Peyer's patch (tissue), 4 donors: ENCODE data around the gene ANXA6. TPM values are rescaled to one million over a fixed set of nuclear protein-coding genes. Genes with fewer than 3 reads are reported as not detected.

Experiments
- DNase-seq, 3 donors: peaks; one replicate each; pipeline ENCODE4 v3.0.0-alpha.2; 2017 to 2019
- H3K27ac ChIP-seq, 4 donors: fragments of 200-600 bp; sonication (generic); one replicate each; pipeline ENCODE4 v1.5.1; 2016 to 2019
- H3K27me3 ChIP-seq, 2 donors: fragments of 200-600 bp; sonication (generic); one replicate each; pipeline ENCODE4 v1.5.1; 2019
- H3K36me3 ChIP-seq, 3 donors: fragments of 200-600 bp; sonication (generic); one replicate each; pipeline ENCODE4 v1.5.1; 2016 to 2019
- H3K4me1 ChIP-seq, 4 donors: fragments of 200-600 bp; sonication (generic); one replicate each; pipeline ENCODE4 v1.5.1; 2016 to 2019
- H3K4me3 ChIP-seq, 4 donors: fragments of 200-600 bp; sonication (generic); 1 replicate in 3 of 4; 2 replicates in 1 of 4; pipeline ENCODE4 v1.5.1; 2016 to 2019; ENCODE audit warnings: mild to moderate bottlenecking in 1 of 4
- H3K9me3 ChIP-seq, 4 donors: fragments of 200-600 bp; sonication (generic); one replicate each; pipeline ENCODE4 v1.5.1; 2016 to 2019; ENCODE audit warnings: mild to moderate bottlenecking in 1 of 4
- POLR2A ChIP-seq, 2 donors: fragments of 450-650 bp; IDR thresholded peaks; one replicate each; pipeline ENCODE4 v1.5.1; 2017; ENCODE audit warnings: antibody characterized with exemption in 2 of 2, mild to moderate bottlenecking in 2 of 2, moderate library complexity in 2 of 2
- total RNA-seq, 4 donors: library from RNA; depleted of rRNA; stranded (reverse); fragments of >200 nt; gene quantifications; one replicate each; pipeline ENCODE4 v1.1.0, GENCODE V29; 2016
- TF ChIP-seq, protein P1 (sequence below), 6 experiments: fragments of 450-650 bp in 4 of 6; fragments of 200-600 bp in 2 of 6; sonication (generic) in 1 of 6; IDR thresholded peaks; one replicate each; pipeline ENCODE4 v1.5.1; 2017 to 2019; ENCODE audit warnings: antibody characterized with exemption in 6 of 6, mild to moderate bottlenecking in 3 of 6, moderate library complexity in 1 of 6

ANXA6 gene
- total RNA-seq, 4 donors from 2014 or later = 11.2 to 228 (median 30.1) TPM

DNA sequence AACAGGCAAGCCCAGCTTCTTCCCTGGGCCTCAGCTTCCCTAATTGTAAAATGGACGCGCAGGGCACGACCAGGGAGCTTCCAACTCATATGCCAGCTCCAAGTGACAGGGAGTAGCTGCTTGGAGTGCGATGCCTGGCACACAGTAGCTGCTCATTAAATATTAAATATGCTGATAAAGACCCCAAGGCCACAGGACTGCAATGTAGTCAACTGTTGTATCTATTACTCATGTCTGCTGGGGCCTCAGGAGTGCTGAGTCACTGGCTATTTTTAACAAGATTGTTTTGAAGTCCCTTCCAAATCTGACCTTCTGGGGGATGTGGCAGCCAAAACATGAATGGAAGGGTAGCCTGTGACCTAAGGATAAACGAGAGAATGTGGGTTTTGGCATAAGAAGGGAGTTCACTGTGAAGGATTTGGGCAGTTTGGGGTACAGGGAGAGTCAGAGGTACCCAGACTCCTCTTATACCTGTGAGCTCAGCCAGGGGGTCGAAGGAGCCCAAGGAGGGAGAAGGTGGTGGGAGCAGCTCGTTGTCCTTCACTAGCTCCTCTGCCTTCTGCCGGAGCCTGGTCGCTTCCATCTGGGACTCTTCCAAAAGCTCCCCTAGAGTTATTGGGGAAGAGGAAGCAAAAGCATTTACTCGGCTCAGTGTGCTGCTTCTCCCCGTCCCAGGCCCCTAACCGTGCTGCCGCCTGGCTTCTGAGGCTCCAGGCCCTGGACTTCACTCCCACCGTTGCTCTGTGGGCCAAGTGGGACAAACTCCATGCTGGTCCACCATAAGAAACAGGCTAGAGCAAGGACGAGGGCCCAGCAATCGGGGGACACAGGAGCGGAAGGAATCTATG, 94.2 kb downstream of the ANXA6 start:
- TF ChIP-seq POLR2A (IDR thresholded peaks at IDR 0.05) = no peak
- TF ChIP-seq, protein P1, sequence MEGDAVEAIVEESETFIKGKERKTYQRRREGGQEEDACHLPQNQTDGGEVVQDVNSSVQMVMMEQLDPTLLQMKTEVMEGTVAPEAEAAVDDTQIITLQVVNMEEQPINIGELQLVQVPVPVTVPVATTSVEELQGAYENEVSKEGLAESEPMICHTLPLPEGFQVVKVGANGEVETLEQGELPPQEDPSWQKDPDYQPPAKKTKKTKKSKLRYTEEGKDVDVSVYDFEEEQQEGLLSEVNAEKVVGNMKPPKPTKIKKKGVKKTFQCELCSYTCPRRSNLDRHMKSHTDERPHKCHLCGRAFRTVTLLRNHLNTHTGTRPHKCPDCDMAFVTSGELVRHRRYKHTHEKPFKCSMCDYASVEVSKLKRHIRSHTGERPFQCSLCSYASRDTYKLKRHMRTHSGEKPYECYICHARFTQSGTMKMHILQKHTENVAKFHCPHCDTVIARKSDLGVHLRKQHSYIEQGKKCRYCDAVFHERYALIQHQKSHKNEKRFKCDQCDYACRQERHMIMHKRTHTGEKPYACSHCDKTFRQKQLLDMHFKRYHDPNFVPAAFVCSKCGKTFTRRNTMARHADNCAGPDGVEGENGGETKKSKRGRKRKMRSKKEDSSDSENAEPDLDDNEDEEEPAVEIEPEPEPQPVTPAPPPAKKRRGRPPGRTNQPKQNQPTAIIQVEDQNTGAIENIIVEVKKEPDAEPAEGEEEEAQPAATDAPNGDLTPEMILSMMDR (IDR thresholded peaks at IDR 0.05) = no peak
- Histone ChIP-seq H3K4me3 (no peak overlapping the region), H3K27me3 (no peaks in the 10 kb centered on the region), H3K27ac (peak overlapping the region; percentile 15 to 91 (median 70)), H3K36me3 (peaks cover 0 to 64% (median 0%) of the 10 kb centered on the region in 3 donors), H3K9me3 (no peaks in the 10 kb centered on the region), H3K4me1 (peaks cover 9 to 65% (median 27%) of the 10 kb centered on the region in 4 donors)
- DNase-seq = no peak

DNA sequence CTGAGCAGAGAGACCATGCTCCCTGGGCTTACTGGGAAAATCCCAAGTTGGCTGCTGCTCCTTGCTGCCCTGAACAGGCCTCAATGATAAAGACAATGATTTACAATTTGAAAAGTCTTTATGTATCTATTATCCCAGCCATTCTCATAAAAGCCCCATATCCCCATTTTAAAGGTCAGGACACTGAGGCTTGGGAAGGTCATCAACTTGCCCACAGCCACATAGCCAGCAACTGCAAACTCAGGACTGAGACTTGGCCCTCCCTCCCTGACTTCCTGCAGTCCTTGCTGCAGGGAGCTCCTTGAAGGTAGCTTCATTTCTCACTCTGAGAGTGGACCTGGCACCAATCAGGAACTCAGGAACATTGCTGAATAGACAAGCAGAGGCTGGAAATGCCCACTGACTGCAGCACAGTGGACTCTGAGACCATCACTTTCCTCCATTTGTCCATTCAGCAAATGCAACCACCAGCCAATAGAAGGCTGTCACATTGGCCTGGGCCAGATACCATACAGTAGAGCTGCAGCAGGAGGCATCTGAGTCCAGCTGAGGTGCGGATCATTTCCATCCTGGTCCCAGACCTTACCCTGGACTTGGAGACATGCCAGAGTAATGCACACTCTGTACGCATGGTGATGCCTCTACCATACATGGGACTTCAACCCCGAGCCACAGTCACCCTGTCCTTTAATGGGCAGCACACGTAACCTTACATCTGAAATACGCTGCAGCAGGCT, 95.0 kb downstream of the ANXA6 start:
- Histone ChIP-seq H3K36me3 (peaks cover 0 to 67% (median 0%) of the 10 kb centered on the region in 3 donors), H3K4me3 (no peak overlapping the region), H3K27me3 (no peaks in the 10 kb centered on the region), H3K9me3 (no peaks in the 10 kb centered on the region), H3K27ac (peak overlapping the region; percentile 15 to 91 (median 70)), H3K4me1 (peaks cover 9 to 57% (median 20%) of the 10 kb centered on the region in 4 donors)
- TF ChIP-seq, protein P1 (IDR thresholded peaks at IDR 0.05) = peak in 3 of 6 experiments; percentile 31 to 62 (median 44)
- TF ChIP-seq POLR2A (IDR thresholded peaks at IDR 0.05) = peak; percentile 9 to 44
- peak in 2 of 3 donors; percentile 76 to 83 for DNase-seq

DNA sequence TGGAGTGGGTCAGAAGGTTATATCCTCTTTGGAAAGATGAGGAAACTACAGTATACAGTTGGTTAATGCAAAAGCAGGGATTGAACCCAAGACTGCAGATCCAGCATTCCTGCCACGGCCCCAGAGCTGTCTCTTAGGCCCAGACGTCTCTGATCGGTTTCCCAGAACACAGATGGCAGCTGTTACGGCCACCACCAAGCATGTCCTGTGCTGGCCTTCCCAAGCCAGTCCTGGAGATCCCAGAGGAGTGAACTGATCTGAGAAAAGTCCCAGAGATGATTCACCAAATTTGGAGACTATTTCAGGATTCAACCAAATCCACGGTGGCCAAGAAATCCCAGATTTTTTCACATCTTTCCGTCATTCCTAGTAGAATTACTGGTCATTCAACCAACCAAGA, 96.8 kb downstream of the ANXA6 start:
- no peak for TF ChIP-seq POLR2A (IDR thresholded peaks at IDR 0.05)
- TF ChIP-seq, protein P1 (IDR thresholded peaks at IDR 0.05) = no peak
- no peaks in the 10 kb centered on the region for H3K9me3 ChIP-seq
- DNase-seq = no peak
- no peak overlapping the region for H3K4me3 ChIP-seq
- peak overlapping the region; percentile 18 to 73 (median 51) for H3K27ac ChIP-seq
- peaks cover 0 to 85% (median 0%) of the 10 kb centered on the region in 3 donors for H3K36me3 ChIP-seq
- H3K27me3 ChIP-seq = no peaks in the 10 kb centered on the region
- peaks cover 9 to 50% (median 17%) of the 10 kb centered on the region in 4 donors for H3K4me1 ChIP-seq

DNA sequence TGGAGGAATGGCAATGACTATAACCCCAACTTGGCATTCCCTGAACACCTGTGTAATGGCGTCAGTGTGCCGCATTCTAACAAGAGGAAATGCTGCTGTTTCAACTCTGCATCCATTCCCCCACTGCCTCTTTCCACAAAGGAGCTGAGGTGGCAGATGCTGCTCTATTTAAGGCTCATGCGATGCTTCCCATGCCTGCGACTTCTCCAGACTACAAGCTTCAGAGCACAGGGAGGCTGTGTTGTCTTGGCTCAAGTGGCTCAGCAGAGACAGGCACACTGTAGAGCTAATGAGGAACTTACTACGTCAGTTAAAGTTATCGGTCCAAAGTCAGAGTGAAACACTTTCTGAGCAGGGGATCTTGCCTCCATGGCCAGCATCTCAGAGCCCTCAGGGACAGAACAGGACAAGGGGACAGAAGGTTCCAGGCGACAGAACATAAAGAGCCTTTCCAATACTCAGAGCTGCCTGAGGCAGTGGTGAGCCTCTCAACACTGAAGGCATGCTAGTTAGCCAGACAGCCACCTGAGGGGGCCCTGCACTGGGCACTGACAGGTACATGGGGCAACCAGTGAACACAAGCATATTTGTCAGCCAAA, 98.6 kb downstream of the ANXA6 start:
- Histone ChIP-seq H3K27ac (peak overlapping the region in 3 of 4 donors; percentile 8 to 73 (median 10)), H3K27me3 (no peaks in the 10 kb centered on the region), H3K4me3 (no peak overlapping the region), H3K36me3 (peaks cover 0 to 93% (median 0%) of the 10 kb centered on the region in 3 donors), H3K9me3 (no peaks in the 10 kb centered on the region), H3K4me1 (peaks cover 10 to 54% (median 14%) of the 10 kb centered on the region in 4 donors)
- TF ChIP-seq, protein P1 (IDR thresholded peaks at IDR 0.05) = no peak
- no peak for TF ChIP-seq POLR2A (IDR thresholded peaks at IDR 0.05)
- no peak for DNase-seq

DNA sequence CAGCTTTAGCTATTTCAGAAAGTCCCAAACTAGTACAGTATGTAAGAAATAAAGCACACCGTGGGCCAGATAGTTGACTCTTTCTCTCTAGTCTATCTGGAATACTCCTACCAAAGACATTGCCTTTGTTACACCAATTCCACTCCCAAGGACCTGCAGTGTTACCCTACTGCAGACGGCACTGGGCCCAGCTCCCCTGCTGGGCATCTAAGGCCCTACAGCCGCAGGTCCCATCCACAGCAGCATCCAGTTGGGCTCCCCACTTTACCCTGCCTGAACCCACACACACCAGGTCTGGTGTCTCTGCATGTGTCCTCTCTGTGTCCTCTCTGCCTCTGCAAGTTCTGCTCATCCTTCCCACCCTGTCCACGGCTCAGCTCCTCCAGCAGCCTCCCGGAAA, 99.3 kb downstream of the ANXA6 start:
- H3K4me1 ChIP-seq = peaks cover 7 to 52% (median 12%) of the 10 kb centered on the region in 4 donors
- DNase-seq = no peak
- no peak for TF ChIP-seq POLR2A (IDR thresholded peaks at IDR 0.05)
- TF ChIP-seq, protein P1 (IDR thresholded peaks at IDR 0.05) = peak in 1 of 6 experiments; percentile 8
- no peaks in the 10 kb centered on the region for H3K27me3 ChIP-seq
- H3K9me3 ChIP-seq = no peaks in the 10 kb centered on the region
- no peak overlapping the region for H3K4me3 ChIP-seq
- peaks cover 0 to 97% (median 0%) of the 10 kb centered on the region in 3 donors for H3K36me3 ChIP-seq
- peak overlapping the region in 2 of 4 donors; percentile 10 to 73 for H3K27ac ChIP-seq
